NCI-H1694 treated with DMSO at 0.1 percent for 48 hours (cell line): ENCODE measurements around the gene ANO7.

Experiments used
- DNase-seq: peaks from one replicate; lab custom pipeline; 2025; lab: John Stamatoyannopoulos, UW

Gene ANO7

DNA sequence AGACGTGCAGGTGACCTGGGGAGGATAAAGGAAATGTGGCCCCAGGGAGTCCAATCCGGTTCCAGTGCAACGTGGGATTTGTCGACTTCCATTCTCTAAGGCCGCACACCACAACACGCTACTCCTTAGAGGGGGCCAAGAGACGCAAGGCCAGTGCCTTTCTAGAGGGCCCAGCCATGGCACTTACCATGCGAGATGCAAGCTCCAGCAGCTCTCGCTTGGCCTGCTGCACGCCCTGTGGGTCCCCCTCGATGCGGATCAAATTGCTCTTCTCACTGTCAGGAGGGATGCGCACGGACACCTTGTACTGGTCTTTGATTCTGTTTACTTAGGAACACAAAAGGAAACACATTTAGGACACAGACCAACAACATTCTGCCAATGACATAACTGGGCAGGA lies 61.2 kb downstream of the ANO7 start:
- no peak for DNase-seq

DNA sequence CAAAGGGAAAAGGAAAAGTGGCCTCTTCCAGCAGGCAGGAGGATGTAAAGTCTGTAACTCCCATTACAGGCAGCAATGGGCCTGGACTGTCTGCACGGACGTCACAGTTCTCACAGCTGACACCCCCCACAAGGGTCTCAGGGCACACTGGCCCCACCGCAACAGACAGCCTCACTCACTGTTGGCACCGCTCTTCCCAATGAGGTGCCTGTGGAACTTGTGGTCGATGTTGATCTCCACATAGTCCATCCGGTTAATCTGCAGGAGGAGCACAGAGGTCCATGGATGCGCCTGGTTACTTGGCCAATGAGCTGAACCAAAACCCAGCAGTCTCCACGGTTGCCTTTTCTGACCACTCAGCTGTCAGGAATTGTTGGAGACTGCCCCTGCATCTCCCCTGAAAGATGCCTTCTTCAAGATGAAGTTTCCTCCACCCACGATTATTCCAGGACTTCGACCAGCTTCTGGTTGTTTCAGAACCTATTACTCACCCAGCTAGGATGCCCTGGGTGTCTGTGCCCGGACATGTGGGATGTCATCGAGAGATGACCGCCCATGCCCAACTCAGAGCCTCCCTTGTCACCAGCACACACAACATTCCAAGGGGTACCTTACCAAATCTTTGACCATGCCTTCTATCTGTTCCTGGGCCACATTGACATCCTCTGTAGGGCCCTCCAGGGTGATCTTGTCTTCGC lies 64.5 kb downstream of the ANO7 start:
- DNase-seq = no peak

DNA sequence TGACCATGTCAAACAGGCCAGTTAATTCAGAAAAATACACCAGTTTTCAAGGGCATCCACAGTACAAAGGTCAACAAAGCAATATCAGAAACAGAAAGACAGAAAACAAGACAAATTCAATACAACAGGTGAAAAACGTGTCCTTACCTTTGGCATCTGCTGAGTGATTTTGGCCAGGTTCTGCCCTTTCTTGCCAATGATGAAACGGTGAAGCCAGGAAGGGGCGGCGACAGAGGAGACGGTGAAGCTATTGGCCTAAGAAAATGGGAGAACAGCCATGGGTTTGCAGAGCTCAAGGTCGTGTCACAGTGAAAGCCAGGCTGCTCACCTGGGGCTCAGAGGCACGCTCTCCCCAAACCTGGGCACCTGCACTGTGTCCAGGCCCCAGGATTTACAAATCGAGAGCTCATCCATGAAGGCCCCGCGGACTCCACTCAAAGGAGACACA lies 66.5 kb downstream of the ANO7 start:
- no peak for DNase-seq

DNA sequence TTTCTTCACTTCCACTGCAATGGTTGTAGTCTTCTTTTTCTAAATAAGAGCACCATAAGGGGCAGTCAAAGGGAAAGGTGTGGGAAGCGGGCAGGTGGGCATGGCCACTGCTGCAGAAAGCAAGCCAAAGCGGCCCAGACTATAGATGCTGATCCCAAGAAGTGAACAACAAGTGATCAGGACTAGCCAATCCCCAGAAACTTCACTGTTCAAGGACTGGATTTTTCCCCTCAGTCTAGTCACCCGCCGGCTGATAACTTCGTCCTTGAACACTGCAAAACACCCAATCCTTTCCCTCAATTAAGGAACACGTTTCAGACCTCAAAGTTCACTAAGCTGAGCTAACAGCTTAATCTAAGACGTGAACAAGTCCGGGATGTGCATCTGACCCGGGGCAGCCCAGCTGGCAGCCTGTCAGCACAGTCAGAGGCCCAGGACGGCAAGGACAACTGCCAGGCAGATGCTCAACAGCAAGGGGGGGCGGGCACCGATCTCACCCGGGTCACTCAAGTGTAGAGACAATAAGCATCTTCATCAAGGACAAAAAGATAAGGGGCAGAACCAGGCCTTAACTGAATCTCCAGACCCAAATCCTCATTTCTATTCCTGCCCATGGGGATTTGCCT lies 67.2 kb downstream of the ANO7 start:
- DNase-seq = no peak

DNA sequence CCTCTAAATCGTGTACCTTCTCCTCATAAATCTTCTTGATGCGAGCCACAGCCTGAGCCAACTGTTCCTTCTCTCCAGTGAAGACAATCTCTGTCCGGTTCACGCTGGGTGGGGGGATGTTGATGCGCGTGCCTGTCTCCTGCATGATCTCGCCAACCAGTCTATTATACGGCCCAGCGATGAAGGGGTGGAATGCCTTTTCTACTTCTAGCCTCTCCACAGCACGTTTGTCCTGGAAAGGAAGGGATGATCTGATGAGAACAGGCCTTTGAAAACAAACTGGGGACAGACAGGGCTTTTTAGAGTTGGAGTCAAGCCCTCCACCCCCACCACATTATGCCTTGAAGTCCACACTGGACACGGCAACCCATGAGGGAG lies 67.7 kb downstream of the ANO7 start:
- DNase-seq = no peak

DNA sequence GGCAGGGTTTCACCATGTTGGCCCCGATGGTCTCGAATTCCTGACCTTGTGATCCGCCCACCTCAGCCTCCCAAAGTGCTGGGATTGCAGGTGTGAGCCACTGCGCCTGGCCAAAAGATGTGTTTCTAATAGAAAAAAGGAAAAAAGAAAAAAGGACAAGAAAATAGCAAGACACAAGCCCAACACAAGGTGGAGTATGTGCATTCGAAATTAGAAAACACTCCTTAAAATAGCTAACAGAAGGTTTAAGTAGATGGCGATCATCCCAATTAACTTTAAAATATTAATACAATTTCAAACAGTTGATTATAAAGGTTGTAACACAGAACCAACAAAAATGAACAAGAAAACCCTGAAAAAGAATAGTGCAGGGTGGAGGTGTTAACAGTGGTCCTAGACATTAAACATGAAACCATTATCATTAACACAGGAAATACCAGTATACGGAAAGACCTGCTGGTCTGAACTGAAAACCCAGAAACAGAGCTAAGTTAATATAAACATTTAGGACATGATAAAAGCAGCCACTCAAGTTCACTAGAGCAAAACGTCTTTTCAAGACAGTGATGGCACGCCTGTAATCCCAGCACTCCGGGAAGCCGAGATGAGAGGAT lies 69.0 kb downstream of the ANO7 start:
- DNase-seq = no peak

DNA sequence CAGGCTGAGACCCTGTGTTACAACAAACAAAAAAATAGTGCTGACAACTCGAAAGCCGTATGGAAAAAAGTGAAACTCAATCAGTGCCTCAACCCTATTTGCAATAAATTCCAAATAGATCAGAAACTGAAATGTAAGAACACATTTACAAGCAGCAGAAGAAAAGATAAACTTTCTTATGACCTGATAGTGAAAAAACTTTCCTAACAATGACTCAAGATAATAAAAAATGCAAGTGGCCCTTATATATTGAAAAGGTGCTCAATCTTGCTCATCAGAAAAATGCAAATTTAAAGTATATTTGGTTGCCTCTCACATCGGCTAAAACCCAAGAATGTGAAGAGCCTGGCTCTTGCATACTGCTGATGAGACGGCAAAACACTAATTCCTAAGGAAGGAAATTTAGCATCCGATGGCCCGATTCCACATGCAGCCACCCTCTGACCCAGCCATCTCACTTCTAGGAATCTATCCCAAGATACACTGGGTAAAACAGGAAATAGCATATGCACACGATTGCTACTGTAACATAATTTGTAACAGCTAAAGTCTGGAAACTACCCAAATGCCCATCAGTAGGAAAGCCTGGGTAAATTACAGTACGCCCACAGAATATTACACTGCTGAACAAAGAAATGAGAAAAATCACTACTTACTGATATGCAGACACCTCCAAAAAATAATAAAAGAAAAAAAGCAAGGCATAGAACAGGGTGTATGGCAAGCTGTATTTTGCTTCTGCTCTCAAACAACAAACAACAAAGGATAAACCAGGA lies 70.2 kb downstream of the ANO7 start:
- no peak for DNase-seq

DNA sequence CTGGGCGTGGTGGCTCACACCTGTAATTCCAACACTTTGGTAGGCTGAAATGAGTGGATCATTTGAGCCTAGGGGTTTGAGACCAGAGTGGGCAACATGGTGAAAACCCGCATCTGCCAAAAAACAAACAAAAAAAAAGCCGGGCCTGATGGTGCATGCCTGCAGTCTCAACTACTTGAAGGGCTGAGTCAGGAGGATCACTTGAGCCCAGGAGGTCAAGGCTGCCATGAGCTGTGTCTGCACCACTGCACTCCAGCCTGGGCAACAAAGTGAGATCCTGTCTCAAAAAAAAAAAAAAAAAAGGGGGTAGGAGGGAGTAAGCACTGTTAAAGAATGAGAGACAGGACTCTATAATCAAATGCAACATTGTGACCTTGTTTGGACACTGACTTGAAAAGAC lies 72.4 kb downstream of the ANO7 start:
- DNase-seq = no peak

DNA sequence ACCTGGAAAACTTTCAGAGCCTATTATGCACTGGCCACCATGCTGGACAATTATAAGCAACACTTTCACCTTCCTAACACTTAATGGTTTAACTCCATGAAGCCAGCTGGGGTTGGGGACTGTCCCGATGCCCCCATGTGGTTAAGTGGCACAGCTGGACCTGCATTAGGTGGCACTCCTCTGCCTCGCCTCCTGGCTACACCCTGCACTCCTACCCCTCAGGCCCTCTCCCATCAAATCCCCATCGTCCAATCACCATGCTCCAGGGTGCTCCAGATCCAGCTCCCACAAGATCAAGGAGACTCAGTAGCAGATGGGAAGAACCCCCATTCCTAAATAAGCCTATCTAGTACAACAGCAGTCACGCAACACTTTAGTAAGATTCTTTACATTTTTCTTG lies 73.2 kb downstream of the ANO7 start:
- no peak for DNase-seq

DNA sequence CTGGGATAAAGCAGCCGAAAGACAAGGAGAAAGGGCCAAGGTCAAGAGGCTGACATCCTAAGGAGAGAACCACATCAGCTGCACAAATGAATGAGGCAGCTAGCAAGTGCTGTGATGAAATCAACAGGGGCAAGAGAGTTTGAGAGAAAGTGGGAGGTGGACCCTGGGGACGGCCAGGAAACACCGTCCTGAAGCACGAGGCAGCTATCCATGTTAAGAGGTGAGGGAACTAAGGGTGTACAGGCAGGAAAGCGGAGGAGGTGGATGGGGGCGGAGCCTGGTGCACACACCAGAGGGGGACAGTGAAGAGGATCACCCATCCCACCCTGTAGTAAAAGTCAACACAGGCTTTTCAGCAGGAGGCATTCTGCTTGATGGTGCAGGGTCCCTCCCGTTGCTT lies 74.6 kb downstream of the ANO7 start:
- DNase-seq = no peak

DNA sequence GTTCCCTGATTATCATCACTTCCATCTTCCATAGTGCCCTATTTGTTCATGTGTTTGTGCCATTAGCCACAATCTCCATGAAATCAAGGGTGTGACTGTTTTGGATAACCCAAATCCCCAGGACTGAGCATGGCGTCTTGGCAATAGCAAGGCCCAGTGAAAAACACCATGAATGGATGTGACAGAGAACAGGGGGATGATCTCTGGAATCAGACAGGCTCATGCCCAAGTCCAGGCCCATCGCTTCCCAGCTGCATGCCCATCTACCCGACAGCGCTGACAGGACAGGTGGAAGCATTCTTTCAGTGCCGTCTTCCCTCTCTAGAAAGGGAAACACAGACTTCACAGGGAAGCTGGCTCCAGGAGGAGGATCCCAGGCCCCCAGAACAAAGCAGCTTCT lies 77.0 kb downstream of the ANO7 start:
- no peak for DNase-seq

DNA sequence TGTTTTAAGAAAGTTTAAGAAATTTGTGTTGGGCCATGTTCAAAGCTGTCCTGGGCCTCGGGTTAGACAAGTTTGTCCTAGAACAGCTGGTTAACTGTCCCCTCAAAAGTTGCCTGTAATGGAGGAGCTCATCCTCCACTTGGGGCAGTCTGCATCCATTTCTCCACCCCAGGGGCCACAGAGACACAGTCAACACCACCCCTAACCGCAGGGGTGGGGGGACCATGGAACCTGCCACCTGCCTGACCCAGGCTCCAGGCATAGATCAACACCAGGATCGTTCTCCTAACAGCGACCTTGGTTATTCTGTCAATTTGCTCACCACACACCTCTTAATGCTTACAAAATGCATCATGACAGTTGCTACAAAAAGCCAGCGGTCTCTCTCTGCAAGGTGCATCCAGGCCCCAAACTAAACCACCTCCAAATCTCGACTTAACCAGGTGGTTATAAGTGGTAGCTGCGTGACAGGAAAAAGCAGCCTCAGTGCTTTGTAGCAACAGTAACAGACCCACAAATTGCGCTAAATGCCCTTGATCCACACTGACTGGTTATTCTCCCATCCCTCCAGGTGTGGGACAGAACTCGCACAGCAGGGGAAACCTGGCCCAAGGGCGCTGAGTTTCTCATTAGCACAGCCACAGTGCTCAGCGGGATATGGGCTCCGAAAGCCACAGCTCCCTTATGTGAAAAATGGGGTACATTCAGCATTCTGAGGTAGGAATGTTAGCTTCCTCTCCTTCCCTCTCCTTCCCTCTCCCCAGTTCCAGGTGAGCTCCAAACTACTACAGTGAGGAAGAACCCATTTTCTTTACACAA lies 79.0 kb downstream of the ANO7 start:
- DNase-seq = no peak

DNA sequence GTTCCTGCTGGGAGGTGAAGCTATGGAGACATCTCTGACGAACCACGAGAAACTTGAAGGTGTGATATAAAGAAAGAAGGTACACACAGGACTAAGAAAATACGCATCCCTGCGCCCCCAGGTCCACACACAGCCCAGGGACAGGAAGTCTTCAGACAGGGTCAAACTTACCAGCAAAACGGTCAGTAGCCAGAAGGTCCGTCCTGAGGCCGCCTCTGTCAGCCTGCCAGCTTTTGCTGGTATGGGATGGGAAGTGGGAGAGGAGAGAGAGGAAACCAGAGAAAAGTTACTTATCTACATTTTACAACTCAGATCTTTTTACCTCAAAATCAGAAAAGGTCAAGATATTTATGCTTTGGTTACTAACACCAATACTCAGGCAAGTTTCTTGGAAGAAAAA lies 79.8 kb downstream of the ANO7 start:
- no peak for DNase-seq

DNA sequence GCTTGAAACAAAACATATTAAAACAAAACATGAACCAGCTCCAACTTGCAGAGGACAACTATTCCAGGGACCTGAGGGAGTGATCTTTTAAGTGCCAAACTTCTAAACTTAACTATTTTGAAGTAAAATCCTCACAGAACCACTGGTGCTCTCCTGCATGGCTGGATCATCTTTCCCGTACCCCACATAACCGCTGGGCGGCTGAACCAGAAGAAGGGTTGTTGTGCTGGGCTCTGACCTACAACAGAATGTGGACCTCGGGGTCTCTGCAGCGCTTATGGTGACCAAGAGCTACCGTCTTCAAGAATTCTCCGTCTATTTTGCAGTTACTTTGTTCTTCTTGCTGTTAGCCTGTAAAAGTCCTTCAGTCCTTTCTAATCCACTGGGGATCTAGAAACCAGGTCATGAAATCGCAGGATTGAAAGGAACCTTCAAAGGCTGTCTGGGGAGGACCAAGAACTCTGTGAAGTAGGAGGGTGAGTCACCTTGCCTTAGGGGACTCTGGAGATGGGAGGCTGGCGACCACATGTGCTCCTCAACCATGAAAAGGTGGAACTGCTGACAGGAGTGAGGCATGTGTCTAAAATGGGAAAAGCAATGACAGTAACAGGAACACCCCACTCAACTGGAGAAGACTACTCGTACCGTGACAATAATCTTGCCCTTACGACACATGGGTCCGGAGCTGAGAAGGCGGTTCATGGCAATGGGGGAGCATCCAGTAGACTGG lies 80.4 kb downstream of the ANO7 start:
- no peak for DNase-seq

DNA sequence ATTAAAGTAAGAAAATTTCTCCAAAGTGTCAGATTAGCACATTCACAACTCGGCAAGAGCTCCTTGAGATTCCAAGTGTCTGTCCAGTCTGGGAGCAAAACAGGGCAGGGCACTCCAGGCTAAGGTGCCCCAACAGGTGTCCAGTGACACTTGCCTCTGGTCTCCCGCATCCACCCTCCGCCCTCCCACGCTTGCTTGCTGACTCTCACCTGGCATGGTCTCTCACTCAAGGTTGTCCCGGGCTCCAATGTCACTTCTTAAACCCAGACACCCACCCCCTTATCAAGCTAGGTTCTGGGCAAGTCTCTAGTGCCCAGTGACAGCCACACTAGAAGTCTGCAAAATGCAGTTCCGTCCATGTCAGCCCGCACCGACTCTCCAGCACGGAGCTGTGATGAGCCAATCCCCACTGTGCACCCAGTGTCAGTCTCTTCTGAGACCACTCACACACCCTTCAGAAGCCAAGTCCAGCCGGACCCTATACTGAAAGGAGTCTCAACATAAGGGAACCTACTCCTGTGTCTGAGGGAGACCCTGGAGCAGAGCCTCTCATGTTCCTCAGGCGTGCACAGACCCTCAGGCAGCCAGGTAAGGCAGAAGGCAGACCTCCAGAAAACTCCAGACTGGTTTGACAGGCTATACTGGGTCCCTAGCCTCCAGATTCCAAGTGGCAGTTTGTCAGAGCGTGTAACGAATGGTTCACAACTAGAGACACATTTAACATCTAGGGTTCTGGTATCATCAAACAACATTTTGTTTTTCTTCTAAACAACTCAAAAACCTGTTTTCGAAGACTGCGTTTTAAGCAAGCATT lies 81.4 kb downstream of the ANO7 start:
- no peak for DNase-seq

DNA sequence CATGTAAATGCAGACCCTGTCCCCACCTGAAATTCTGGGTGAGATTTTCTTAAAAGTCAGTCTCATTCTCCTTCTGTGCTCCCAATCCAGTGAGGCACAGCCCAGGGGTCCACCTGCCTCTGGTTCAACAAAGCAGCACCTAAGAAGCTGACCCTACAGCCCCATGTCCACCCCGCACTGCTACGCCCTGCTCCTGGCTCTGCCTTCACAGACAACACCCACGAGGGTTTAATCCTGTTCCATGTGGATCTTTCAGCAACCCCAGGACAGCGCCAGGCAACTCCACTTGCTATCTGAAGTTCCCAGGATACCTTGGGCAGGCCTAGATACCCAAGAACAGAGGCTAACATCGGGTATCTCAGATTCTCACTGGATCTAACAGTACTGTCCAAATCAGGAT lies 82.1 kb downstream of the ANO7 start:
- no peak for DNase-seq

DNA sequence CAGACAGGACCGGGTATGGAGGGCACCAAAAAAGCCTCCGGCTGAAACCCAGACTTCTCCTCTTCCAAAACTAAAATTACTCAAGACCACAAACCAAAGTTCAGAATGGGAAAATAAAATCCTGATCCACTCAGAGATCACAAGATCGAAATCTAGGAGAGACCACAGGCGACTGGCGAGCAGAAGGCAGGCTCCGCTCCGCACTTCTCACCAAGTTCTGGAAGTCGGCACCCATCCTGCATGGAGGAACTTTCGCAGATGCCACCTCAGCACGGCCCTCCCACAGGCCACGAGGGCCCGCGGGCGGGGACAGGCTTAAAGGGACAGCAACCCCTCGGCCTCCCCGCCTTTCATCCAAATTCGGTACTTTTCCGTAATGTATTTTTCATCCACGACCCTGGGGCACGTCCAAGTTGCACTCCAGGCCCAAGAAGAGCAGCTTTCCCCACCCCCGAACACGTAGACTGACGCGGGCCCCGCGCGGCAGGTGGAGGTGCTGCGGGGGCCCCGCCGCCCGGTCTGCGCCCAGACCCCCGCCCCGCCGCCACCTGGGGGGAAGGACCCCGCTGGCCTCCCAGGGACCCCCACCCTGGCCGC lies 83.3 kb downstream of the ANO7 start:
- DNase-seq = no peak

DNA sequence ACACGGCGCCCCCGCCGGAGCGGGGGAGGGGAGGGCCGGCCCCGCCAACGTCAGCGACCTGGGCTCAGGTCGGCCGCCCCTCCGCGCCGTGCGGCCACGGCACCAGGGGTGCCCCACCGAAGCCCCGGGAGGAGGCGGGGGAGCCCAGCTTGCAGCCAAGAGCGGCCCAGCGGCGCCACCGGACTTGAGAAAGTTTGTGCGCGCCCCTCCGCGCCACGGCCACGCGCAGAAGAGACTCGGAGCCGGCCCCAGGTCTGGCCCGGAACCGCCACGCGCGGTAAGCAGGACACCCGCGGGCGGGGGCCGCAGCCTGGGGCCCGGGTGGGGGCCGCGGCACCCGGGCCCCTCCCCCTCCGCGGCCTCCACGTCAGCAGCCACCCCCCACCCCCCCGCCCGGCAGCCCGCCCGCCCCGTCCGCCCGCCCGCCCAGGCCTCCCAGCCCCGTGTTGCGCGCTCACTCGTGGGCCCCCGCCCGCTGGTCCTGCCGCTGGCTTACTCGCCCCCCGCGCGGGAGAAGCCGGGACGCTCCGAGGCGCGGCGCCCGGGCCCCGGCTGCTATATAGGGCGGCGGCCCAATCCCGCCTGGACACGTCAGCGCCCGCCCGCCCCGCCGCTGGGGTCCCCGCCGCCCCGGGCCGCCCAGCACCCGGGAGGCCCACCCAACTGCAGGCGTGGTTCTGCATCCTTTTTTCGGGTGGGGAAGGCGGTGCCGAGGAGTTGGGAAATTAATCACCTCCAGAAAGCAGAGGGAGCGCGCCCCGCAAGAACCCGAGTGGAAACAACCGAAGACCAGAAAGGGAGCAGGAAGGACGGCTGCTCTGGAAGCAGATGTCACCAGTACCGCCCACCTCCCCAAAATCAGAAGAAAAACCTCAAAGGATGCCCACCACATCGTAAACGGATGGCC lies 84.1 kb downstream of the ANO7 start:
- peak; percentile 18 for DNase-seq
